HEK293T (cell line): ENCODE results near the gene SPSB1.

Experiments used
- CTCF ChIA-PET: fragments of 350-600 bp; formaldehyde crosslinking; extraction: SDS; loops from one replicate; lab custom pipeline; 2021; ENCODE audit warnings: antibody characterized with exemption, inconsistent platforms; lab: Yijun Ruan, JAX
- POLR2A ChIA-PET: fragments of 350-600 bp; formaldehyde crosslinking; extraction: SDS; loops from one replicate; lab custom pipeline; 2020; ENCODE audit warnings: antibody characterized with exemption, inconsistent platforms; lab: Yijun Ruan, JAX
- DNase-seq: peaks from one replicate; pipeline ENCODE4 v3.0.0; 2012; ENCODE audit warnings: mixed read lengths; ENCODE audit errors: extremely low spot score
- ARNT ChIP-seq: fragments of 450-650 bp; IDR thresholded peaks from 2 replicates; pipeline ENCODE4 v1.6.1; 2017; ENCODE audit warnings: mild to moderate bottlenecking
- BHLHE40 ChIP-seq: fragments of 450-650 bp; IDR thresholded peaks from 2 replicates; pipeline ENCODE4 v1.6.1; 2016; ENCODE audit warnings: mild to moderate bottlenecking, moderate library complexity, borderline replicate concordance
- CTBP1 ChIP-seq: fragments of 450-650 bp; IDR thresholded peaks from 2 replicates; pipeline ENCODE4 v1.6.1; 2016; ENCODE audit warnings: borderline replicate concordance
- ELF4 ChIP-seq: fragments of 450-650 bp; IDR thresholded peaks from 2 replicates; pipeline ENCODE4 v1.6.1; 2017; ENCODE audit warnings: antibody characterized with exemption
- FOXA1 ChIP-seq: fragments of 450-650 bp; IDR thresholded peaks from 2 replicates; pipeline ENCODE4 v1.6.1; 2016; ENCODE audit warnings: mild to moderate bottlenecking
- FOXK2 ChIP-seq: fragments of 450-650 bp; IDR thresholded peaks from 2 replicates; pipeline ENCODE4 v1.6.1; 2016; ENCODE audit warnings: mild to moderate bottlenecking
- FOXM1 ChIP-seq: fragments of 450-650 bp; IDR thresholded peaks from 2 replicates; pipeline ENCODE4 v1.6.1; 2017; ENCODE audit warnings: mild to moderate bottlenecking, borderline replicate concordance
- HDGF ChIP-seq: fragments of 450-650 bp; IDR thresholded peaks from 2 replicates; pipeline ENCODE4 v1.6.1; 2017; ENCODE audit warnings: antibody characterized with exemption, borderline replicate concordance
- L3MBTL2 ChIP-seq: fragments of 450-650 bp; conservative IDR thresholded peaks from 2 replicates; pipeline ENCODE4 v1.6.1; 2016; ENCODE audit warnings: mild to moderate bottlenecking
- LEF1 ChIP-seq: fragments of 450-650 bp; IDR thresholded peaks from 2 replicates; pipeline ENCODE4 v1.6.1; 2017; ENCODE audit warnings: mild to moderate bottlenecking, borderline replicate concordance
- NFRKB ChIP-seq: fragments of 450-650 bp; IDR thresholded peaks from 2 replicates; pipeline ENCODE4 v1.6.1; 2016; ENCODE audit warnings: mild to moderate bottlenecking, moderate library complexity
- SP1 ChIP-seq: fragments of 450-650 bp; IDR thresholded peaks from 2 replicates; pipeline ENCODE4 v1.6.1; 2017
- SUZ12 ChIP-seq: fragments of 450-650 bp; IDR thresholded peaks from 2 replicates; pipeline ENCODE4 v1.6.1; 2016; ENCODE audit warnings: mild to moderate bottlenecking
- TARDBP ChIP-seq: fragments of 450-650 bp; IDR thresholded peaks from 2 replicates; pipeline ENCODE4 v1.6.1; 2016
- ZNF384 ChIP-seq: fragments of 450-650 bp; IDR thresholded peaks from 2 replicates; pipeline ENCODE4 v1.6.1; 2016
- TF ChIP-seq, protein P1 (sequence below): fragments of 450-650 bp; IDR thresholded peaks from 2 replicates; pipeline ENCODE4 v1.6.1; 2016

The SPSB1 gene

DNA sequence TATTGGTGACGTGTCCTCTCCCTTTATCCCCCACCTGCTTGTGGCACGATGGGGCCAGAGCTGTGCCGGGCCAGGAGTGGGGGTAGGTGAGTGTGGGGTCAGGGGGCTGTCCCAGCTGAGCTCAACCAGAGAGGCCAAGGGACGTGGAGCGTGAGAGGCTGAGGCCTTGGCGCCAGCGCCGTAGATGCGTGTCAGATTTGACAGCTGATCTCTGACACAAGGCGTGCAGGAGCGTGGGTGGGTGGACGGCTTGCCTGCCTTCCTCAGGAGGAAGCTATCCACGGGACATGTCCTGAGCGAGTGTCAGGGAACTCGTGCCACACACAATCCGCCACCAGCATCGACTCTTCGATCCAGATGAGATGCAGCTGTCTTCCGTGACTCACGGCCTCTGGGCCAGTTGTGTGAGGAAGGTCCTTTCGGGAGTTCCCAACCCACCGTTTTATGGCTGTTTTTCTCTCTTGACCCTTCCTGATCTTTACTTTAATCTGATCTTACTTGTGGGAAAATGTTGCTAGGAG, 56.7 kb downstream of the SPSB1 start:
- DNase-seq: no peak
- POLR2A ChIA-PET: no interaction called here
- TF ChIP-seq ELF4: no peak
- CTCF ChIA-PET: no interaction called here

DNA sequence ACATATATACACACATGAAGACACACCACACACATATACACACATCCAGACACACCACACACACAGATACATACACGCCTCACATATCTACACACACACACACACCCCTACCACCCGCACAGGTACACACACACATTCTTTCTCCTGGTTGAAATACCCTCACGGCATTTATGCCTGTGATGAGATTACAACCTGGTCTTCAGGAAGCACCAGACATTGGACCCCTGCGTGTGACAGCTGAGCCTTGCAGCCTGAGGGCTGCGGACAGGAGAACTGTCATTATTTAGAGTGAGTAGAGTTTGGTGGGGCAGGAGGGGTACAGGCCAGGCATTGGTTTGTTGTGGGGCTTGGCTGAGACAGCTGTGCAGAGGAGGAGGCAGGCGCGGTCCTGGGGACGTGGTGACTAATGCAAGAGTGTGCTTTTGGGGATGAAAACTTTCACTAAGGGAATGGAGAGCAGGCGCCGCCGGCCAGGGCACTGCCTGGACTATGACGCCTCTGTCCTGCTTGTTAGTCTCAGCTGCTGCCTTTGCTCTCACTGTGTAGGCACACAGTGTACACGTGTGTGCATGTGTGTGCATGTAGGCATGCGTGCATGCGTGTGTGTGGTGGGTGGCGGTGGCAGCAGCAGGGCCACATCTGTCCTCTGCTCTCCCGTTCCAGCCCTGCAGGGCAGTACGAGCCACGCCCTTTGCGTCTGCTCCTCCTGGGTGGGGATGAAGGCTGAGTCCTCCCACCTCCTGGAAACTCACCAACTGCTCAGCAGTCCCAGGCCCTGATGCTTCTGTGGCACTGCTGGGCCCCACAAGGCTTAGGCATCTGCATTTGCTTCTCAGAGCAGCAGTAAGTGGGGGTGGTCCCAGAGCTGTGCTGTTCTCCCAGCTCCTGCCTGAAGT, 57.6 kb downstream of the SPSB1 start:
- no peak for DNase-seq
- POLR2A ChIA-PET: no interaction called here
- CTCF ChIA-PET: no interaction called here
- TF ChIP-seq FOXK2 (no peak), HDGF (no peak), LEF1 (no peak), FOXM1 (no peak), CTBP1 (no peak), L3MBTL2 (no peak), BHLHE40 (no peak), TARDBP (no peak), ARNT (no peak), FOXA1 (no peak)
- TF ChIP-seq, protein P1, sequence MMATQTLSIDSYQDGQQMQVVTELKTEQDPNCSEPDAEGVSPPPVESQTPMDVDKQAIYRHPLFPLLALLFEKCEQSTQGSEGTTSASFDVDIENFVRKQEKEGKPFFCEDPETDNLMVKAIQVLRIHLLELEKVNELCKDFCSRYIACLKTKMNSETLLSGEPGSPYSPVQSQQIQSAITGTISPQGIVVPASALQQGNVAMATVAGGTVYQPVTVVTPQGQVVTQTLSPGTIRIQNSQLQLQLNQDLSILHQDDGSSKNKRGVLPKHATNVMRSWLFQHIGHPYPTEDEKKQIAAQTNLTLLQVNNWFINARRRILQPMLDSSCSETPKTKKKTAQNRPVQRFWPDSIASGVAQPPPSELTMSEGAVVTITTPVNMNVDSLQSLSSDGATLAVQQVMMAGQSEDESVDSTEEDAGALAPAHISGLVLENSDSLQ: no peak

DNA sequence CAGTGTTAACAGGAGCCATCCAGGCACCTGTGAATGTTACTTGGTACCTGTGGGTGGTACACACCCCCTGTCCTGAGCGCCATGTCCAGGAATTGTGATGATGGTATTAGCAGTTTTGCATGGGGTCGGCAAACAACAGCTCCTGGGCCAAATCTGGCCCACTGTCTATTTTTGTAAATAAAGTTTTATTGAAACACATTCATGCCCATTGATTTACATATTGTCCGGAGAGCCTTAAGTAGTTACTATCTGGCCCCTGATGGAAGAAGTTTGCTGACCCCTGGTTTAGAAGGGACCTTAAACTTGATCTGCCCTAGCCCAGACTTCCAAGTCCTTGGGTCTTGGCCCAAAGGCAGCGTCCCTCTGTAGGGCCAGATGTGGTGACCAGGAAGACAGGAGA, 58.3 kb downstream of the SPSB1 start:
- ChIA-PET POLR2A (no interaction called here), CTCF (no interaction called here)
- TF ChIP-seq NFRKB (no peak), ARNT (no peak), SUZ12 (no peak), L3MBTL2 (no peak), TARDBP (no peak), BHLHE40 (no peak), CTBP1 (no peak)
- no peak for DNase-seq

DNA sequence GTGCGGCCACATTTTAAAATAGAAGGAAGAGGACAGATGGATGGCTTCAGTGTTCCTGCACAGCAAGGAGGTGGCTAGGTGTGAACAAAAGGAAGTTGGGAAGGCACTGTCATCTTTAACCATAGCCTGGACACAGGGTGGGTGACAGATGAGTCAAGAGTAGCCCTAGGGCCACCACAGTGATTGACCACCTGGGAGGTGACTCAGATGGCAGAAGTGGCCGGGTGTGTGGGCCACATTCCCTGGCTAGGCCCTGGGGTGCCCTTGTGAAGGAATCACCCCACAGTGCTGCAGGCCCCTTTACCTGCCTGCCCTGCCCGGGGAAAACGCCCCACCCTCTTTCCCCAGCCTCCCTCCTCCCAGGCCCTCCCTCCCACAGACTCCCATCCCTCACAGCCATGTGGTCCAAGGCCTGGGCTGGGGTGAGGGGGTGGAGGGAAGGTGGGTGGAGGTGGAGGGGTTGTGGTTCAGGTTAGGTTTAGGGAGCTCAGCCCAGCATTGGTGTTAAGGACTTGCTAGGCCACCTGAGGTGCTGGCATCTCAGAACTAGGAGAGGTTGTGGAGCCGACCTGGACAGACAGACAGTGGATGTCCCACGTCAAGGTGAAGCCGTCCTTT, 59.1 kb downstream of the SPSB1 start:
- TF ChIP-seq, protein P1: no peak
- TF ChIP-seq CTBP1: no peak
- ChIA-PET CTCF (interaction anchor here (1.4 kb wide), 1 partner anchor 25 kb away, joined by 3 read pairs; no protein-coding TSS in a partner anchor), POLR2A (no interaction called here)
- no peak for DNase-seq

DNA sequence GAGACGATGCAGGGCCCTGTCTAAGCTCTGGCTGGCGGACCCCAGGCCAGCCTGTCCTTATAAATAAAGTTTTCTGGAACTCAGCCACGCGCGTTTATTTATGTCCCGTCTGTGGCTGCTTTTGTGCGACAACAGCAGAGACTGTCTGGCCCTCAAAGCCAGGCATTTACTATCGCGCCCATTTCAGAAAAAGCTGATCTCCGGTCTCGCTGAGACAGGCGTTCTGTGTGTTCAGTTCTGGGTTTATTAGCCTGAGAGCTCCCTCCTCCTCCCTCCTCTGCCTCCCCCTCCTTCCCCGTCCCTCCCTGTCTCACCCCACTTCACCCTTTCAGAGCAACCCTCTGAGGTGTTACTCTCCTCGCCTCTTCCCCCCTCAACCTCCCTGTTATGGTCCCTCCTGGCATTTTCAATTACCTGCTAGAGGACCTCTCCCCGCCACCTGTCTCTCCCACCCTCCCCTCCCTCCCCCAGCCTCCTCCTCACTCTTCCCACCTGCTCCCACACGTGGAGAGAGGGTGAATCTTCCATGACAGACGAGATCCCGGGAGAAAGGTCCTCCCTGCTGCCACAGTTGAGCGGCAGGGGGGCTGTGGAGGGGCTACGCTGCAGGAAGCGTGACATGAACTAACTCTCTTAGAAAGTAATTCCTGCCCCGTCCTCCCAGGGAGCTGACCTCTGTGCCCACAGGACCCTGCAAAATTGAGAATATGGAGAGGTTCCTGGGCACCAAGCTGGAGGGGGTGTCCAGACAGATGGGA, 59.9 kb downstream of the SPSB1 start:
- ChIA-PET CTCF (interaction anchor here (1.4 kb wide), 1 partner anchor 25 kb away, joined by 3 read pairs; no protein-coding TSS in a partner anchor), POLR2A (no interaction called here)
- no peak for DNase-seq
- TF ChIP-seq ELF4 (no peak), CTBP1 (no peak), NFRKB (no peak), FOXK2 (no peak), ZNF384 (no peak), TARDBP (no peak), FOXM1 (no peak), L3MBTL2 (no peak), SP1 (no peak), ARNT (no peak), SUZ12 (no peak), LEF1 (no peak), BHLHE40 (no peak), HDGF (no peak), FOXA1 (no peak)
- TF ChIP-seq, protein P1: no peak

DNA sequence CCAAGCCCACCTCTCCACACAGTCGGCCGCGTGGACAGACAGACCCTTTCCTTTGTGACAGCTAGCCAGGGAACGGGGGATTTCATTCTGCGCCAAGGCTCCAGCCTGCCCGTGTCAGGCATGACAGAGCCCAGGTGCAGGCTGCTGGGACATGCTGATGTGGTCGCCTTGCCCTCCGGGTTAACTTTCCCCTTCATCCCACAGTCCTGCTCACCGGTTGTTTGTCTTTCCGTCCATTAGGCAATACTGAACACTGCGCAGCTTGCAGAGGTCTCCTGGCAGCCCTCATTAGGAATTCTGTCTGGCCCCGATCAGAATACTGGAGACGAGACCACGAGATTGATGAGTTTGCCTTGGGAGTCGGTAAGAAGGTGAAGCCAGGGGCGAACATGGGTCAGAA, 62.8 kb downstream of the SPSB1 start:
- DNase-seq: no peak
- ChIA-PET POLR2A (no interaction called here), CTCF (no interaction called here)
- no peak for TF ChIP-seq TARDBP
- TF ChIP-seq ARNT: no peak
- no peak for TF ChIP-seq LEF1
- TF ChIP-seq ZNF384: no peak
- no peak for TF ChIP-seq NFRKB
- TF ChIP-seq L3MBTL2: no peak
- TF ChIP-seq FOXM1: no peak
